TTC549 (cell line): Measurements from ENCODE around the gene RAB1B.
"Not testable (repeated sequence)": the region's sequence is repeated elsewhere in the genome, so short reads cannot be mapped to it uniquely, and the experiment has no call there.

Experiments
- FAIRE-seq: peaks from 2 replicates; lab custom pipeline; 2012; peaks lifted over from hg19 to GRCh38; lab: Jason Lieb, UNC

RAB1B gene

DNA sequence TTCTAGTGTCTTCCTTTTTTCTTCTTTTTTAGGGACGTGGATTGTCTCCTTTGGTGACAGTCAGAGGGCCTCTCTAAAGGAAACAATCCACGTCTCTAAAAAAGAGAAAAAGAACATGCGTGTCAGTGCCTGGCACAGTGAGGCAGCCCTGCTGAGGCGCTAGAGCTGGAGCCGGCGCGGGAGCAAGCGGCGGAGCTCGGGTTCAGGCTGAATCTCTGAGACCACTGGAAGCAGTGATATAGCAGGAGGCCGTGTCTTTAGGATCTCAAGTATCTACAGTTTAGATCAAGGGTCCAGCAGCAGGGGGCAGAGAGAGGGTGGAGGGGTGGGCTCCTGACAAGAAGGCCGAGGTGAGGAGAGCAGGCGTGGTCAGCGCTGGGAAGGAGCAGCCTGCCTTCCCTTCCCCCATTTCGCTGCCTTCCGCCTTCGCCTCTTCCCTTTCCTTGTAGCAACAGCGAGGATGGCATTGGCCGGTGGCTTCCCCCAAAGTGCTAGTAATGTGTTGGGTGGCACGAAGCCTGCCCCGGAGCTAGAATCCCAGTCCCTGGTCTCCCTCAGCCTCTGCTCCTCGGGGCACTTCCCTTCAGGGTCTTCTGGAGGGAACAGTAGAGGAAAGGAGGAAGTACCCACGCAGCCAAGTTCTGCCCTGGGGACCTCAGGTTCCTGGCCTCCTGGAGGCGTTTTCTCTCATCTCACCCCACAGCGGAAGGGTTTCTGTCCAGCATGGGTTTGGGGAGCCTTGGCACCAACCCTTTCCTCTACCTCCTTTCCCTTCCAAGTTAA lies 28.2 kb upstream of the RAB1B start:
- FAIRE-seq = no peak

DNA sequence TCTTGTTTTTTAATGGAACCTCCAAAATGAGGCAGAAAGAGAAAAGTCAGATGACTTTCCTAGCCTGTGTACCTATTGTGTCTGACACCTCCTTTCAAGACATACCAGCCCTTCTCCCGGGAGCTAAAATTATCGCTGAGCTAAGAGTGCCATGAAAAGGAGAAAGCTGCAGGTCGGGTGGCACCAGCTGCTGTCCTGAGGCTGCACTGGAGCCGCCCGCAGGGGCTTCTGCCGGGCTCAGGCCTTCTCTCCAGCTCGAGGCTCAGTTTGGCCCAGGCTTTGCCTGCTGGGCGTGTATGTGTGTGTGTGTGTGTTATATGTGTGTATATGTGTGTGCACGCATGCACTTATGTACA lies 27.7 kb upstream of the RAB1B start:
- no peak for FAIRE-seq

DNA sequence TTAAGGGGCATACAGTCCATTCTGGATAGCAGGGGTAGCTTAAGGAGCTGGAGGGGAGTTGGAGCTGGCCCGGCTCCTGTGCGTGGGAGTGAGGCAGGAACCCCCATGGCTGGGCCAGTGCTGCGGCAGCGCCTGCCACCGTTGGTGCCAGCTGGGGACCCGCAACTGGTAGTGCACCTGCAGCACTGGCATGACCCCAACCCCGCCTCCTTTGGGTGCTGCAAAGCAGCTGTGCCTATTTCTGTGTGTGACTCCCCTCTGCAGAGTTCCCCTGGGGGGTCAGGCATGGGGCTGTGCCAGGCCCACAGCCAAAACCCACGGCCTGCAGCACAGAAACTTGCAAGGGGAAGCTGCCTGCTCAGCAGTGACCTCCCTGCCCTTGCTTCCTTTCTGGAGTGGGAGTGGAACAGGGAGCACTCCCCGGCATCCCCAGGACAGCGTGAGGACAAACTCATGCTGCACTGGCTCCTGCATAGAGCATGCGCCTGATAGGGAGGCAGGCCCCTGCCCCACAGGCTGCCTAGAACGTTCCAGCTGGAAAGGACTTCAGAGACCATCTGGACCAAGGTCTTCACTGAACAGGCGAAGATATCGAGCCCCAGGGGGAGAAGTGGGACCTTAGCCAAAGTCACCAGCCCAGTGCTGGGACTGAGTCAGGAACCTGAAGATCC lies 26.2 kb upstream of the RAB1B start:
- no peak for FAIRE-seq

DNA sequence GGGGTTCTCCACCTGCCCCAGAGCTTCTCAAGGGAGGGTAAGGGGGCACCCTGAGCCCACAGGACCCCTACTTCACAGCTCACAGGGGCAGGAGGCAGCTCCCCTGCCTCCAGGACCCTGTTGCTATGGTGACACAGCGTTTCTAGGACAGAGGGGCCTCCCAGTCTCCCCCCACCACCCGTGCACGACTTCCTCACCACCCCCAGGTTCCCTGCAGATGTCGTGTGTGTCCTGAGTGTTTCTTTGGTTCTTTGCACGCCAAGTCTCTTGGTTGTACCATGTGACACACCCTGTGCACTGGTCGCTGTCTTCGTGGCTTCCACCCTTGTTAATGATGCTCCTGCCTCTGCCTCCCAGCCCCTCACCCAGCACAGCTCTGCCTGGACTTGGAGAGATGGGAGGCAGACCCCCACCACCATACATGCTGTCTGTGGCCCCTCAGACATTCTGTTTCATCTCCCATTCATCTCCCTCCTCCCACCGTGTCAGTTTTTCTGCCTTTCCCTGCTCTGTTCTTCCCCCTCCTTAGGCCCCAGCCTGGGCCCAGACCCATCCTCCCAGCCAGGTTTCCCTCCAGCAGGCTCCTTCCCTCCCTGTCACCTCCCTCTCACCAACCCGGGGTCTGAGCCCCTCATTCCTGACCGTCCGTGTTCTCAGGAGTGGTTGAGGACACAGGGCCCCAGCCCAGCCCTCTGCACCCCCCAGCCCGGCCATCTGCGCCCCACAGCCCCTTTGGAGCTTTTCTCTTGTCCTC lies 24.5 kb upstream of the RAB1B start:
- FAIRE-seq = no peak

DNA sequence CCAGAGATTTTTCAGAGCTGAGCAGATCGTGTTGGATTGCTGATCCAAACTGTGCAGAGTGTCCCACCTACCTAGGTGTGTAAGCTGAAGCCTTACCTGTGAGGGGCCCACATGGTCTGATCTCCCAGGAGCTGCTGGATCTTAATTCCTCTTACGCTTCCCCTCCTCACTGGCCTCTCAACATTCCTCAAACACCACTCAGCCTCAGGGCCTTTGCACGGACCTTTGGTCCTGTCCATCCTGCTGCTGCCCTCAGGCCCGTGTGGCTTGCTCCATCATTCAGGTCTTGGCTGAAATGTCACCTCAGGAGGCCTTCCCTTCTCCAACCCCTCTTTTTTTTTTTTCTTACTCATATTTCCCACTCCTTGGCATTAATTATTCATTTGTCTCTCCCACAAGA lies 21.1 kb upstream of the RAB1B start:
- no peak for FAIRE-seq

DNA sequence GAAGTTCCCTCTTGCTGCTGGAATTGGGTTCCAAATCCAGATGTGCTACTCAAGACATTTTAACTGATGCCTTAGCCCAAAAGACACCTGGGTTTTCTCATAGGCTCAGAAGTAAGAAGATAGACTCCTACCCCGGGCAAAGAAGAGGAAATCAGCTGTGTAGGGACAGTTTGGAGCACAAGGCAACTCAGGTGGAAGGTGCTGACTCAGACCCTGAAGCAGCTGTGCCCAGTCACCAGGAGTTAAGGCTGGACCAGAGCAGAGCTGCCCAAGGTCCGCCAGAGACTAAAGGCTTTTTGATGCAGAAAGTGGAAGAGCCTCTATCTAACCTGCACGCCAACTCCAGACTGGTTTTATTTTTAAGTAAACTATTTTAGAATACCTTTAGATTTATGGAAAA lies 20.6 kb upstream of the RAB1B start:
- FAIRE-seq = no peak

DNA sequence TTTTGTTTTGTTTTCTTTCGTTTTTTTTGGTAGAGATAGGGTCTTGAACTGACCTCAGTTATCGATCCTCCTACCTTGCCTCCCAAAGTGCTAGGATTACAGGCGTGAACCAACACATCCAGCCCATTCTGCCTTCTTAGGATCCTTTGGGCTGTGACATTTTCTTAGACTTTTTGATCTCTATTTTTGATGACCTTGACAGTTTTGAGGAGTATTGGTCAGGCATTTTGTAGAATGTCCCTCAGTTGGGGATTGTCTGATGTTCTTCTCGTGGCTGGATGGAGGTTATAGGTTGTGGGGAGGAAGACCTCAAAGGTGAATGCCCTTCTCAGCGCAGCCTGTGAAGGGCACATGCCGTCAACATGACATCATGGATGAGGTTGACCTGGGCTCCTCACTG lies 19.5 kb upstream of the RAB1B start:
- FAIRE-seq = no peak

DNA sequence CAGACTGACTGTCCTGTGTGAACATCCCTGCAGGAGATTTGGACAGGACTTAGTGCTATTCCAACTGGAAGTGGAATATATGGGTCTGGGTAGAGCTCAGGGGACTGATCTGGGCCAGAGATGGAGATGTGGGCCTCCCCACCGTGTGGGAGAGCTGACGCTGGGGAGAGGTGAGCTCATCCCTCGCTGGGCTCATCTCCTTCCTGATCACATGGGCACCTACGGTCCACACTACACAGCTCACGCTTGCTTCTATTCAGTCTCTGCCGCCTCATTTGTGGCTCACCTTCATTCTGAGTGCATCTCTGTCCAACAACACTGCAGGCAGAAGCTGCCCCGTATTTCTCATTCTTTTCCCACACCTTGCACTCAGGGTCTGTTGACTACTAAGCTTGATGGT lies 16.6 kb upstream of the RAB1B start:
- no peak for FAIRE-seq

DNA sequence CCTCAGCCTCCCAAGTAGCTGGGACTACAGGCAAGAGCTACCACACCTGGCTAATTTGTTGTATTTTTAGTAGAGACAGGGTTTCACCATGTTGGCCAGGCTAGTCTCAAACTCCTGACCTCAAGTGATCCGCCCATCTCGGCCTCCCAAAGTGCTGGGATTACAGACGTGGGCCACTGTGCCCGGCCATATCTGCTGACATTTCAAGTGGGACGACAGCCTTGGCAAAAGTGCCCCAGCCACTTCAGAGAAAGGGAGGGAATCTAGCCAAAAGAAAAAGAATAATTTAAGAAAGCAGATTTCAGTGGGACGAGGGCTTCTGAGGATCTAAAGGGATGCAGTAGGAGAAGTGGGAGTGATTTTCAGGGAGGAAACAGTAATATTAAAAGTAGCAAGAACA lies 15.4 kb upstream of the RAB1B start:
- FAIRE-seq = not testable (repeated sequence)

DNA sequence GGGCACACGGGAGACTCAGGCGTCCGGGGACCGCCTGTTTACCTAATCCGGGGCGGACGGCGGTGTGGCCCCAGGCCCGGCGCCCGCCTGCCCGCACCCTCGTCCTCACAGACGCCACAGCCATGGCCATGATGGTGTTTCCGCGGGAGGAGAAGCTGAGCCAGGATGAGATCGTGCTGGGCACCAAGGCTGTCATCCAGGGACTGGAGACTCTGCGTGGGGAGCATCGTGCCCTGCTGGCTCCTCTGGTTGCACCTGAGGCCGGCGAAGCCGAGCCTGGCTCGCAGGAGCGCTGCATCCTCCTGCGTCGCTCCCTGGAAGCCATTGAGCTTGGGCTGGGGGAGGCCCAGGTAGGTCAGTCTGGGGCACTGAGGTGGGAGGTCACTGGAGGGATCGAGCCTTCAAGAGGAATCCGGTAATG lies 10.0 kb upstream of the RAB1B start:
- no peak for FAIRE-seq

DNA sequence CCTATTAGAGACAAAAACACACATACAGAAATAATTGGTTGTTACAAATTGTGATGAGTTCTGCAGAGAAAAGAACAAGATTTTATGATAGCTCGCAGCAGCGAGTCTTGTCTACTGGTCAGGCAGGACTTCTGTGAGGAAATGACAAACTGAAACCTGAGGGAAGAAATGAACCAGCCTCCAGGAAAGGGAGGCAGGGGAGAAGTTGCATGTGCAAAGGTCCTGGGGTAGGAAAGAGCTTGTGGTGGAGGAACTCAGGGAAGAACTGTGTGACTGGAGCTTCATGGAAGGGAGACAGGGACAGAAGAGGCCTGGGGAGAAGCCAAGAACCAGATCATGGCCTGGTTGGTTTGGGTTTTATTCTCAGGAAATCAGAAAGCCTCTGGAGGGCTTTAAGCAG lies 9.2 kb upstream of the RAB1B start:
- no peak for FAIRE-seq

DNA sequence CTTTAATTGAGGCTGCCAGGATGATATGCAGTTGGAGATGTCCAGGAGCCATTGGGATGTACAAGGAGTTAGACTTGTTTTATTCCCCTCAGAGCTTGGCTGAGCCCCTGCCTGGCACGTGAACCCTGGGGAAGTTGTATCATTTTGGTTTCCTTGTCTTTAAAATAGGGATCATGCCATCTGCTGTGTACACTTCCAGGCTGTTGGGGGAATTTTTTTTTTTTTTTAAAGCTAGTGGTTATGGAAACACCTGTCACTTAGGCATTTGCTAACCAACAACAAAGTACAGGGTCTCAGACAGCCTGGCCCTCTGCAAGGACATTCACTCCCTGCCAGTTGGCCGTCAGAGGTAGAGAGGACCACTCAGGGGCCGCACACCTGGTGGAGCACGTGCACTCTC lies 8.5 kb upstream of the RAB1B start:
- no peak for FAIRE-seq

DNA sequence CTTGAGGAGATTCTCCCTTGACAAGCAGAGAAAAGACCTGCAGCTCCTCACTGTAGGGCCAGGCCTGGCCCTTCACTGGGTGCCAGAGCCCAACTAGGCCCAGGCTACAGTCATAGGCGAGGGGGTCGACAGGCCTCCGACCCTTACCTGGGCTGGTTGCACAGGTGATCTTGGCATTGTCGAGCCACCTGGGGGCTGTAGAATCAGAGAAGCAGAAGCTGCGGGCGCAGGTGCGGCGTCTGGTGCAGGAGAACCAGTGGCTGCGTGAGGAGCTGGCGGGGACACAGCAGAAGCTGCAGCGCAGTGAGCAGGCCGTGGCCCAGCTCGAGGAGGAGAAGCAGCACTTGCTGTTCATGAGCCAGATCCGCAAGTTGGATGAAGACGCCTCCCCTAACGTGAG lies 6.9 kb upstream of the RAB1B start:
- no peak for FAIRE-seq

DNA sequence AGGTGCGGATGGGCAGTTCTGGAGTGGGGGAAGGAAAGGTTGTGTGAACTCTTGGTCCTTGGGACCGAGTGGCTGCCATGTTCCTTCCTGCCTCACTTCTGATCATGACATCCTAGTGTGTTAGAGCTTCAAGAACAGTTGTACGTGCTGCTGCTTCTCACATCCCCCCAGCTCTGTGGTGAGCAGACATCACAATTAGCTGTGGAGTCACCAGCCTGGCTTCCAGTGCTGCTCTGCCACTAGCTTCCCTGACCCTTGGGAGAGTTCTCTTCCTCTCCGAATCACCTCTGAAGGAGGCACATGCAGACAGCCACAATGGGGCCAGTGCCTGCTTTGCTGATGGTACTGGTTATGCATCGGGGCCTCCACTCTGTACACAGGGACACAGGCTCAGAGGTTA lies 6.2 kb upstream of the RAB1B start:
- FAIRE-seq = no peak

DNA sequence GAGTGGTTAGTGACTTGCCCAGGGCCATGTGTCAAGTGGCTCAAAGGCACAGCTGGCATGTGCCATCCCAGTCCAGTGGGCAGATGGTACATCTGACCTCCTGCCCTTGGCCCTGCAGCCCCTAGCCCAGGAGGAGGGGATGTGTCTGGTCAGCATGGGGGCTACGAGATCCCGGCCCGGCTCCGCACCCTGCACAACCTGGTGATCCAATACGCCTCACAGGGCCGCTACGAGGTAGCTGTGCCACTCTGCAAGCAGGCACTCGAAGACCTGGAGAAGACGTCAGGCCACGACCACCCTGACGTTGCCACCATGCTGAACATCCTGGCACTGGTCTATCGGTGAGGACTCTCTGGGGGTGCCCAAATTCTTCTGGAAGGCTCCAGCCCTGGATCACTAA lies 5.7 kb upstream of the RAB1B start:
- FAIRE-seq = no peak

DNA sequence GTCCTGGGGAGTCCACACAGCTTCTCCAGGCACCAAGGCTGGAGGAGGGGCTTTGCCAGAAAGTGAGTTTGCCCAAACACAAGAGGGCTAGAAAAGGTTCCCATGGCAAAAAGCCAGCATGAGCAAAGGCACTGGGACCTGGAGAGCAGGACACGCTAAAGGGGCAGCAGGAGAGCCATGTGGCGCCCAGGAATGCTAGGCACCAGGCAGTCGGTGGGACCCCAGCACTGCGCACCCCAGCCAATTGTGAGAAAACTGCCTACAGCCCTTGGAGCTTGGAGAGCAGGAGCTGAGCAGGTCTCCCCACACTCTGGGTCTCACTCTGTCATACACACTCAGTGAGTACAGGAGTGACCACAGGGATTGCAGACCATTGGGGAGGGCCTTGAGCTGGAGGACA lies 5.2 kb upstream of the RAB1B start:
- no peak for FAIRE-seq

DNA sequence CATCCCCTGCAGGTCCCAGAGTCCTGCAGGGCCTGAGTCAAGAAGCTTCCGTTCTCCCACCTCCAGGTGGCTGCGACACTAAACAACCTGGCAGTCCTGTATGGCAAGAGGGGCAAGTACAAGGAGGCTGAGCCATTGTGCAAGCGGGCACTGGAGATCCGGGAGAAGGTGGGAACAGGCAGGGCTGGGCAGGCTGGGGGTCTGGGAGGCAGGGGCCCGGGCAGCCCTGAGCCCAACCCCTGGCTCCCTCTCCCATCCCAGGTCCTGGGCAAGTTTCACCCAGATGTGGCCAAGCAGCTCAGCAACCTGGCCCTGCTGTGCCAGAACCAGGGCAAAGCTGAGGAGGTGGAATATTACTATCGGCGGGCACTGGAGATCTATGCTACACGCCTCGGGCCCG lies 4.7 kb upstream of the RAB1B start:
- FAIRE-seq = no peak

DNA sequence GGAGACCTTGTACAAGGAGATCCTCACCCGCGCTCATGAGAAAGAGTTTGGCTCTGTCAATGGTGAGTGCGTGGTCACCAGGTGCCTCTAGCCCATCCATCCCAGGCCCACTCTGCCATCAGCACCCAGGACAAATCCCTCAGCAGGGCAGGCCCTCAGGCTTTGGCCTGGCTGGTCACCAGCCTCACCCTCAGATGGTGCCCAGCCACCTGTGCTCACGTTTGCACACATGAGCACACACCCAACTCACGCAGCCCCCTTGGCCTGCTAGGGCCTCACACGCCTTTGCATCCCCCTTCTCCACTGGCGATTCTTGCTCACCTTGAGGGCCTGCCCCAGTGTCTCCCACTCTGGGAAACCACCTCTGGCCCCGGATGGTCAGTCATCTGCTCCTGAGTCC lies 4.1 kb upstream of the RAB1B start:
- FAIRE-seq = no peak

DNA sequence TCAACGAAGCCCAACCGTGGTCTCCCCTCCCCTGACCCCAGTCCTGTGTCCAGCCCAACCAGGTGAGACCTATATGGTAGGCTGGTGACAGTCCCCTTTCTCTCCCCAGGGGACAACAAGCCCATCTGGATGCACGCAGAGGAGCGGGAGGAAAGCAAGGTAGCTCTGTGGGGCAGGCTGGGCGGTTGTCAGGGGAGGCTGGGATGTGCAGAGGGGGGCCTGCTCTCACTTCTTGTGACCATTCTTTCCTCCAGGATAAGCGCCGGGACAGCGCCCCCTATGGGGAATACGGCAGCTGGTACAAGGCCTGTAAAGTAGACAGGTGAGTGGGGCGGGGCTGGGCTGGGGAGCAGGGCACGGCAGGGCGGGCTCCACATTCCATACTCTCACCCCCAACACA lies 3.5 kb upstream of the RAB1B start:
- FAIRE-seq = no peak

DNA sequence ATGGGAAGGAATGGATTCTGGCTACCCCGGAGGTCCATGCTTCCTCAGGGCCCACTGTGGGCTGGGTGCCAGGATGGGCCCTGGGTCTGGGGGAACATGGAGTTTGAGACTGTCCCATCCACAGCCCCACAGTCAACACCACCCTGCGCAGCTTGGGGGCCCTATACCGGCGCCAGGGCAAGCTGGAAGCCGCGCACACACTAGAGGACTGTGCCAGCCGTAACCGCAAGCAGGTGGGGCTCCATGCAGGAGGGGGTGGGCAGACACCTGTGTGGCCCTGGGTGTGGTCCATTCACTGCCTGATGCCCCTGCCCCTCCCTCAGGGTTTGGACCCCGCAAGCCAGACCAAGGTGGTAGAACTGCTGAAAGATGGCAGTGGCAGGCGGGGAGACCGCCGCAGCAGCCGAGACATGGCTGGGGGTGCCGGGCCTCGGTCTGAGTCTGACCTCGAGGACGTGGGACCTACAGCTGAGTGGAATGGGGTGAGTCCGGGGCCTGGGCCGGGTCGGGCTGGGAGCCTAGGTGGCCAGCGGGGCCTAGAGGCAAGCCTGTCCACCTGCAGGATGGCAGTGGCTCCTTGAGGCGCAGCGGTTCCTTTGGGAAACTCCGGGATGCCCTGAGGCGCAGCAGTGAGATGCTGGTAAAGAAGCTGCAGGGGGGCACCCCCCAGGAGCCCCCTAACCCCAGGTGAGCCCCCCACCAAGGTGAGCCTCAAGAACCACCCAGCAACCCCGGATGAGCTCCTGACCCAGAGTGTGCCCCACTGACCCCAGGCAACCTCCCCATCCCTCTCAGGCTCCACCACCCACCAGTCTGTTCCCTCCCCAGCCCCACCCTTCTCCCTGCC lies 2.7 kb upstream of the RAB1B start:
- no peak for FAIRE-seq

DNA sequence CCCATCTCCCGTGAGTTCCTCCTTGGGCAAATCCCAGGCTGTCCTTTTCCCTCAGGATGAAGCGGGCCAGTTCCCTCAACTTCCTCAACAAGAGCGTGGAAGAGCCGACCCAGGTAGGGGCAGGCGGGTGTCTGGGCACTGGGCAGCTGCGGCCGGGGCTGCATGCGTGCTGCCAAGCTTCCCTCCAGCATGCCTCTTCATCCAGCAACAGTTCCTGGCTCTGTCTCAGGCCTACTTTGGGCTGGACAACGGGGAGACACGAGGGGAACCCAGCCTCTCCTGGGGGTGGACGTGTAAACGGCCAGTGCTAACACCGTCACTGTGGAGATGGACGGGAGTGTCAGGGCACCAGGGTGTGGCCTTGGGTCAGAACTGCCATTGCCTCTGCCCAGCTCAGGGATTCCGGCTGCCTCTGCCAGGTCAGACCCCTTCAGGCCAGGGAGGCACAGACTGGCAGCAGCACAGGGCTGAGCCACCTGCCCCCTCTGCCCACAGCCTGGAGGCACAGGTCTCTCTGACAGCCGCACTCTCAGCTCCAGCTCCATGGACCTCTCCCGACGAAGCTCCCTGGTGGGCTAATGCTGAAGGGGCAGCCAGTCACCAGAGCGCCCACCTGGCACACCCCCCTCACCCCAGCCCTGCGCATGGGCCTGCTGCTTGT lies 1.9 kb upstream of the RAB1B start:
- FAIRE-seq = no peak

DNA sequence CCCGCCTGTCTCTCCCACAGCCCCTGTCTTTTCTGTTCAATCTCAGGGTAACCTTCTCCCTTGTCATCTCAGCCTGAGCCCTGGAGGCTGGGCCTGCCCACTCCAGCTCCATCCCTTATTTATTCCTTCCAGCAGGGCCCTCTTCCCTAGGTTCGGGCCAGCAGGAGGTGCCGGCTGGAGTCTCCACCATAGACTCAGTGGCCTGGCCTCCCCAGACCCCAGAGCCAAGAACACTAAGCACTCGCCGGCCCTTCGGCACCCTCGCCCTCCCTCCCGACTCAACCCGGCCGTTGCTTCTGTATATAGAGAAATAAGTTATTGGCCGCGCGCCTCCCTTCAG lies 1.4 kb upstream of the RAB1B start:
- FAIRE-seq = no peak
